AG09309 (cell line): Measurements from ENCODE around the gene CTNNBL1.

Source experiments
- DNase-seq: peaks from one replicate; pipeline ENCODE4 v3.0.0-alpha.2; 2010; ENCODE audit warnings: low read depth
- H3K4me3 ChIP-seq: 2 replicates; pipeline ENCODE4 v1.5.1; 2011; ENCODE audit warnings: mild to moderate bottlenecking, low read depth, low read length, moderate library complexity; ENCODE audit not compliant: control insufficient read depth
- CTCF ChIP-seq: IDR thresholded peaks from 2 replicates; pipeline ENCODE4 v1.5.1; 2011; ENCODE audit warnings: mild to moderate bottlenecking, low read depth, low read length, inconsistent platforms; ENCODE audit not compliant: insufficient read depth, control insufficient read depth; ENCODE audit errors: missing control alignments

The CTNNBL1 gene

GRCh38 chr20:37749620-37750403, 56.0 kb downstream of the CTNNBL1 start:
- no peak for TF ChIP-seq CTCF
- no peak for DNase-seq
- H3K4me3 ChIP-seq, result no peak overlapping the region

GRCh38 chr20:37755665-37756064, 61.8 kb downstream of the CTNNBL1 start:
- no peak overlapping the region for H3K4me3 ChIP-seq
- no peak for TF ChIP-seq CTCF
- DNase-seq, result no peak

- no peak for TF ChIP-seq CTCF
- no peak for DNase-seq
- H3K4me3 ChIP-seq, result no peak overlapping the region
These were observed 62.4 kb downstream of the CTNNBL1 start for GRCh38 chr20:37756234-37756633.

- TF ChIP-seq CTCF, result peak; percentile 7
- no peak for DNase-seq
- H3K4me3 ChIP-seq, result no peak overlapping the region
These were observed 63.7 kb downstream of the CTNNBL1 start for GRCh38 chr20:37757550-37757949.

- H3K4me3 ChIP-seq, result no peak overlapping the region
- no peak for DNase-seq
- TF ChIP-seq CTCF, result no peak
These were observed 64.5 kb downstream of the CTNNBL1 start for GRCh38 chr20:37758332-37758731.

- no peak for TF ChIP-seq CTCF
- no peak overlapping the region for H3K4me3 ChIP-seq
- DNase-seq, result no peak
These were observed 65.3 kb downstream of the CTNNBL1 start for GRCh38 chr20:37759052-37759553.
